Measurements from ENCODE around the gene AKR7A3.
"Not testable (repeated sequence)": the region's sequence is repeated elsewhere in the genome, so short reads cannot be mapped to it uniquely, and the experiment has no call there.

- not testable (repeated sequence) for TF ChIP-seq CTCF (IDR thresholded peaks at IDR 0.05); POLR2AphosphoS5 (IDR thresholded peaks at IDR 0.05; ENCODE audit: low read depth, low read length); FOXJ3 (CRISPR knock-in tag; IDR thresholded peaks at IDR 0.05); REST (IDR thresholded peaks at IDR 0.05; ENCODE audit: low read depth, low read length); EP300 (IDR thresholded peaks at IDR 0.05; ENCODE audit: borderline replicate concordance in 1 of 2, low read depth in 1 of 2, low read length in 1 of 2)
- TF ChIP-seq, protein P1, sequence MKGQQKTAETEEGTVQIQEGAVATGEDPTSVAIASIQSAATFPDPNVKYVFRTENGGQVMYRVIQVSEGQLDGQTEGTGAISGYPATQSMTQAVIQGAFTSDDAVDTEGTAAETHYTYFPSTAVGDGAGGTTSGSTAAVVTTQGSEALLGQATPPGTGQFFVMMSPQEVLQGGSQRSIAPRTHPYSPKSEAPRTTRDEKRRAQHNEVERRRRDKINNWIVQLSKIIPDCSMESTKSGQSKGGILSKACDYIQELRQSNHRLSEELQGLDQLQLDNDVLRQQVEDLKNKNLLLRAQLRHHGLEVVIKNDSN (IDR thresholded peaks at IDR 0.05; ENCODE audit: borderline replicate concordance, low read depth) = not testable (repeated sequence)
These were observed 18.2 kb downstream of the AKR7A3 start for GRCh38 chr1:19270343-19270730.
